ENCODE measurements around the gene SIGLEC15. TPM values are rescaled to one million over a fixed set of nuclear protein-coding genes. Genes with fewer than 3 reads are reported as not detected.

The SIGLEC15 gene
- total RNA-seq, 4 donors from 2014 or later: not detected

- Histone ChIP-seq H3K27me3 (peaks cover 34 to 37% (median 34%) of the 10 kb centered on the region in 3 donors), H3K9me3 (no peaks in the 10 kb centered on the region), H3K4me1 (peaks cover 4 to 7% of the 10 kb centered on the region in 2 donors), H3K27ac (no peak overlapping the region), H3K36me3 (no peaks in the 10 kb centered on the region), H3K4me3 (no peak overlapping the region)
- no peak for ATAC-seq
- in situ Hi-C loops (cut with MboI; ENCODE audit: low sequenced_read_pairs in 4 of 4): no loop called here
- TF ChIP-seq CTCF (IDR thresholded peaks at IDR 0.05 in 4 of 5, conservative IDR thresholded peaks at IDR 0.05 in 1 of 5): no peak
- no peak for TF ChIP-seq POLR2A (IDR thresholded peaks at IDR 0.05)
- DNase-seq: no peak
- intact Hi-C loops (cut with DNase I; ENCODE audit: low total_unique reads): no loop called here
Observed at GRCh38 chr18:45841060-45841764, 15.7 kb downstream of the SIGLEC15 start.

- intact Hi-C loops (cut with DNase I; ENCODE audit: low total_unique reads): no loop called here
- Histone ChIP-seq H3K27ac (no peak overlapping the region), H3K36me3 (no peaks in the 10 kb centered on the region), H3K27me3 (peaks cover 27 to 30% (median 27%) of the 10 kb centered on the region in 3 donors), H3K4me1 (peaks cover 4 to 7% of the 10 kb centered on the region in 2 donors), H3K9me3 (no peaks in the 10 kb centered on the region), H3K4me3 (no peak overlapping the region)
- in situ Hi-C loops (cut with MboI; ENCODE audit: low sequenced_read_pairs in 4 of 4): no loop called here
- TF ChIP-seq POLR2A (IDR thresholded peaks at IDR 0.05): no peak
- no peak for TF ChIP-seq CTCF (IDR thresholded peaks at IDR 0.05 in 4 of 5, conservative IDR thresholded peaks at IDR 0.05 in 1 of 5)
- ATAC-seq (no peak), DNase-seq (no peak)
Observed at GRCh38 chr18:45841765-45842442, 16.4 kb downstream of the SIGLEC15 start.

GRCh38 chr18:45843019-45843418, 17.5 kb downstream of the SIGLEC15 start:
- Histone ChIP-seq H3K27ac (no peak overlapping the region), H3K36me3 (no peaks in the 10 kb centered on the region), H3K9me3 (no peaks in the 10 kb centered on the region), H3K4me3 (no peak overlapping the region), H3K4me1 (peaks cover 0 to 4% of the 10 kb centered on the region in 2 donors), H3K27me3 (peaks cover 16 to 19% (median 18%) of the 10 kb centered on the region in 3 donors)
- in situ Hi-C loops (cut with MboI; ENCODE audit: low sequenced_read_pairs in 4 of 4): no loop called here
- DNase-seq: no peak
- intact Hi-C loops (cut with DNase I; ENCODE audit: low total_unique reads): no loop called here
- ATAC-seq: no peak
- TF ChIP-seq POLR2A (IDR thresholded peaks at IDR 0.05) (no peak), CTCF (IDR thresholded peaks at IDR 0.05 in 4 of 5, conservative IDR thresholded peaks at IDR 0.05 in 1 of 5) (no peak)

GRCh38 chr18:45844938-45845337, 19.5 kb downstream of the SIGLEC15 start:
- Histone ChIP-seq H3K27ac (no peak overlapping the region), H3K9me3 (no peaks in the 10 kb centered on the region), H3K27me3 (peaks cover 0 to 2% (median 0%) of the 10 kb centered on the region in 3 donors), H3K36me3 (peaks cover 0 to 4% of the 10 kb centered on the region in 2 donors), H3K4me3 (no peak overlapping the region), H3K4me1 (no peaks in the 10 kb centered on the region)
- intact Hi-C loops (cut with DNase I; ENCODE audit: low total_unique reads): no loop called here
- TF ChIP-seq CTCF (IDR thresholded peaks at IDR 0.05 in 4 of 5, conservative IDR thresholded peaks at IDR 0.05 in 1 of 5) (no peak), POLR2A (IDR thresholded peaks at IDR 0.05) (no peak)
- DNase-seq (no peak), ATAC-seq (no peak)
- in situ Hi-C loops (cut with MboI; ENCODE audit: low sequenced_read_pairs in 4 of 4): no loop called here
